RWPE2 (cell line): ENCODE data around the gene MSH3.

Source experiments
- ATAC-seq: fragments of 200-7000 bp; cut with Tn5 transposase; 3 replicates; pipeline ENCODE4 v1.9.1; 2021; ENCODE audit warnings: low read depth
- DNase-seq: peaks from one replicate; pipeline ENCODE4 v3.0.0-alpha.2; 2020; ENCODE audit warnings: low spot score
- H3K27ac ChIP-seq: fragments of 450-650 bp; 2 replicates; pipeline ENCODE4 v1.5.1; 2017; ENCODE audit warnings: mild to moderate bottlenecking; ENCODE audit not compliant: poor library complexity, severe bottlenecking
- H3K27me3 ChIP-seq: fragments of 250-450 bp; sonication (Bioruptor Pico); 2 replicates; pipeline ENCODE4 v1.5.1; 2021; ENCODE audit warnings: mild to moderate bottlenecking, moderate library complexity; ENCODE audit not compliant: insufficient read depth, poor library complexity, severe bottlenecking
- H3K36me3 ChIP-seq: fragments of 250-450 bp; sonication (Bioruptor Pico); 2 replicates; pipeline ENCODE4 v1.5.1; 2020; ENCODE audit warnings: low read depth, mild to moderate bottlenecking, moderate library complexity
- H3K4me1 ChIP-seq: fragments of 250-450 bp; sonication (Bioruptor Pico); 2 replicates; pipeline ENCODE4 v1.5.1; 2021; ENCODE audit warnings: mild to moderate bottlenecking, moderate library complexity; ENCODE audit not compliant: insufficient read depth, poor library complexity, severe bottlenecking
- H3K4me3 ChIP-seq: fragments of 250-450 bp; sonication (Bioruptor Pico); 2 replicates; pipeline ENCODE4 v1.5.1; 2021; ENCODE audit warnings: mild to moderate bottlenecking, moderate library complexity; ENCODE audit not compliant: severe bottlenecking
- H3K9me3 ChIP-seq: fragments of 250-450 bp; sonication (Bioruptor Pico); 2 replicates; pipeline ENCODE4 v1.5.1; 2021; ENCODE audit warnings: mild to moderate bottlenecking, moderate library complexity; ENCODE audit not compliant: severe bottlenecking
- TF ChIP-seq, protein P1 (sequence below): fragments of 450-650 bp; IDR thresholded peaks from one replicate; pipeline ENCODE4 v1.5.1; 2017; ENCODE audit warnings: mild to moderate bottlenecking, moderate library complexity; ENCODE audit not compliant: poor library complexity, severe bottlenecking

The MSH3 gene

DNA sequence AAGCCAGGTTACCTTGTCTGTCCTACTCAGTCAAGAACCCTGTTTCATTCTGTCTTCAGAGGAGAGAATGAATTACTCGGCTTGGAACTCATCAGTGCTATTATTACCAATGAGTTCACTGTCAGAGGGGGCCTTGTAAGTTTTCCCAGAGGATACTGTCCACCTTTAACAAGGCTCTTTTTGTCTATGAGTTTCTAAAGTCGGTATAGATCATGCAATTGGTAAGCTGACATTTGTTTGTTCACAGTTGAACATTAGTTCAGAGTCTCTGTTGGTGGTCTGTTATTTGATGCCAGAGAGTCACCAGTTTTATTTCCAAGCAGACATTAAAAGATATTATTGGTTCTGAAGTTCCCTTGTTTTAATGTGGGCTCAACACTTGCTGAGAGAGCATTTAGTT, 58.5 kb downstream of the MSH3 start:
- no peak overlapping the region for H3K27ac ChIP-seq
- DNase-seq (no peak), ATAC-seq (no peak)
- H3K9me3 ChIP-seq, result no peaks in the 10 kb centered on the region
- H3K4me3 ChIP-seq, result no peak overlapping the region
- H3K36me3 ChIP-seq, result peaks cover 6% of the 10 kb centered on the region
- no peaks in the 10 kb centered on the region for H3K27me3 ChIP-seq
- no peaks in the 10 kb centered on the region for H3K4me1 ChIP-seq
- TF ChIP-seq, protein P1, sequence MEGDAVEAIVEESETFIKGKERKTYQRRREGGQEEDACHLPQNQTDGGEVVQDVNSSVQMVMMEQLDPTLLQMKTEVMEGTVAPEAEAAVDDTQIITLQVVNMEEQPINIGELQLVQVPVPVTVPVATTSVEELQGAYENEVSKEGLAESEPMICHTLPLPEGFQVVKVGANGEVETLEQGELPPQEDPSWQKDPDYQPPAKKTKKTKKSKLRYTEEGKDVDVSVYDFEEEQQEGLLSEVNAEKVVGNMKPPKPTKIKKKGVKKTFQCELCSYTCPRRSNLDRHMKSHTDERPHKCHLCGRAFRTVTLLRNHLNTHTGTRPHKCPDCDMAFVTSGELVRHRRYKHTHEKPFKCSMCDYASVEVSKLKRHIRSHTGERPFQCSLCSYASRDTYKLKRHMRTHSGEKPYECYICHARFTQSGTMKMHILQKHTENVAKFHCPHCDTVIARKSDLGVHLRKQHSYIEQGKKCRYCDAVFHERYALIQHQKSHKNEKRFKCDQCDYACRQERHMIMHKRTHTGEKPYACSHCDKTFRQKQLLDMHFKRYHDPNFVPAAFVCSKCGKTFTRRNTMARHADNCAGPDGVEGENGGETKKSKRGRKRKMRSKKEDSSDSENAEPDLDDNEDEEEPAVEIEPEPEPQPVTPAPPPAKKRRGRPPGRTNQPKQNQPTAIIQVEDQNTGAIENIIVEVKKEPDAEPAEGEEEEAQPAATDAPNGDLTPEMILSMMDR, result no peak

DNA sequence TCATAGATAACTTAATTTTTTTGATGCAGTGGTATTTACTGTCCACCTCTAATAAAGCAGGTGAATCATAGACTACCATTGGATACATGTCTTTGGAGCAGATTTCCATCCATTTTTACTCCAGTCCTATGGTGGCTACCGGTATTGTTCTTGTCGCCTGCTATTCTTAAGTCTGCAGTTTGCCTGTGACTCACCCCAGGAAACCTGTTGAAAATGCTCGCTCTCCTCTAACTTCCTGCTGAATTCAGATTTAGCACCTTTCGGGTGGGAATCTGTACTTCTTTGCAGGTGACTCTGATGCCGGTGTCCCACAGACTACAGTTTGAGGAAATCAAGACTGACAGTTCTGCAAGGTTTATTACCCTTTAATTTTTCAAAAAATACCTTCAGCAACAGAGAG, 59.2 kb downstream of the MSH3 start:
- Histone ChIP-seq H3K4me3 (no peak overlapping the region), H3K27me3 (no peaks in the 10 kb centered on the region), H3K27ac (no peak overlapping the region), H3K4me1 (no peaks in the 10 kb centered on the region), H3K36me3 (peaks cover 6% of the 10 kb centered on the region), H3K9me3 (no peaks in the 10 kb centered on the region)
- no peak for DNase-seq
- no peak; the same call in 2 of the 3 replicates for ATAC-seq
- TF ChIP-seq, protein P1, result no peak

DNA sequence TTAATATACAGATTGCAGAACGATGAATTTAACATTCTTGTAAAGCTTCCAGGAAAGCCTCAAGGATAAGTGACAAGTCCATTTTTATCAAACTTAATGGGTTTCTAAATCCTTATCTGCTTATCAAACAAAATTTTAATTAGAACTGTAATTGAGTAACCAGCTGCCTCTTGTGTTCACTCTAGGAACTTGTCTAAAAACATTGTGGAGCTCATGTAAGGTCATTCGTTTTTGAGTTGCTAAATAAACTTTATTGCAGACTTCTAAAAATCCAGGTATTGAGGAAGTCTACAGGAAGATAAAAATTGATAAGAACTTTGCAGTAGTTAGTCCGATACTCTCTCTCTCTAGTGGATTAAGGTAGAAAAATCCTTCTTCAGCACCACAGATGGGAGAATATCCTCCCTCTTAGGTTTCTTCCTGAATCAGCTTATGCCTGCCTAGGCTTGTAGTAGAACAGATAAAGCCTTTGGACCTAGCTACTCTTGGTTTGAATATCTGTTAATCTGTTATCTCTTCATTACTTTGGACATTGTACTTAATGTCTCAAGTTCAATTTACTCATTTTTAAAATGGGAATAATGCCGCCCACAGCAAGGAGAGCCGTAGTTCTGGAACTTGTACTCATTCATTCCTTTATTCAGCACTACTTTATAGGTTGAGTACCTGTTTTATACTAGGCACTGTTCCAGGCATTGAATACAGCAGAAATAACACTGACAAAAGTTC, 60.3 kb downstream of the MSH3 start:
- H3K4me3 ChIP-seq, result no peak overlapping the region
- DNase-seq (no peak), ATAC-seq (no peak)
- no peaks in the 10 kb centered on the region for H3K9me3 ChIP-seq
- no peaks in the 10 kb centered on the region for H3K4me1 ChIP-seq
- no peaks in the 10 kb centered on the region for H3K27me3 ChIP-seq
- peaks cover 12% of the 10 kb centered on the region for H3K36me3 ChIP-seq
- no peak overlapping the region for H3K27ac ChIP-seq
- TF ChIP-seq, protein P1, result no peak

DNA sequence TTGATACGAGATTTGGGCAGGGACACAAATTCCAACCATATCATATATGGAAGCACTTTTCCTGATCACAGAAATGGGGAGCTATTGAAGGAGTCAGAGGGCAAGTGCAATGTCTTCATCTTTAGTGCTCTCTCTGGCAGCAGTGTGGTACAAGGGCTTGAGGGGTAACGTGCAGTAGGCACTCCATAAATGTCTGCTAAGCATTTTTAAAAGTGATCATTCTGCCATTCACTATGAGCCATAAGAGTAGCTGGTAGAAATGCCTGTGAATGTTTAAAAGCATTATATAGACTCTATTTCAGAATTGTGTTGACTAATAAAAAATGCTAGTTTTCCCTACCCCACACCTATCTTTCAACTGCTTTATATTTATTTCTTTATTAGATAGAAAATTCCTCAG, 61.4 kb downstream of the MSH3 start:
- Histone ChIP-seq H3K4me3 (no peak overlapping the region), H3K4me1 (no peaks in the 10 kb centered on the region), H3K27ac (no peak overlapping the region), H3K27me3 (no peaks in the 10 kb centered on the region), H3K36me3 (peaks cover 21% of the 10 kb centered on the region), H3K9me3 (no peaks in the 10 kb centered on the region)
- TF ChIP-seq, protein P1, result no peak
- DNase-seq (no peak), ATAC-seq (no peak)

DNA sequence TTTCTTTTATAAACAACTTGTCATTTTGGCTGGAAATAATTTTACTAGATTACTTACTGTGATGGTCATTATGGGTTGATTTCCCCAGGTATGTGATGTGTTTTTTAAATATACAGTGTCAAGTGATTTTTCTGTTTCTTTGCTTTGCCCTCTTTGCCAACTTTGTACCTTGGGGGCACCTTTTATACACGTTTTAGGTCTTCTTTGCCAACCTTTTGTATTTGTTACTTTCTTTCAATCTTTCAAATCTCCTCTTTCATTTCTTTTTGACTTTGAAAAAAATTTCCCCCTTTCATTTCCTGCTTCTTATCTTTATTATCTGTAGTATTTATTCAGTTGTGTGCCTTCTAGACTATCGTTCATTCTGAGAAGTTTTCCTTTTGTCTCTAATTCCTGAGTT, 65.7 kb downstream of the MSH3 start:
- H3K36me3 ChIP-seq, result peaks cover 20% of the 10 kb centered on the region
- H3K27me3 ChIP-seq, result no peaks in the 10 kb centered on the region
- TF ChIP-seq, protein P1, result no peak
- H3K9me3 ChIP-seq, result no peaks in the 10 kb centered on the region
- H3K4me1 ChIP-seq, result no peaks in the 10 kb centered on the region
- no peak for DNase-seq
- ATAC-seq, result no peak
- H3K27ac ChIP-seq, result no peak overlapping the region
- no peak overlapping the region for H3K4me3 ChIP-seq
